ENCODE measurements around the gene BPIFA2.

DNA sequence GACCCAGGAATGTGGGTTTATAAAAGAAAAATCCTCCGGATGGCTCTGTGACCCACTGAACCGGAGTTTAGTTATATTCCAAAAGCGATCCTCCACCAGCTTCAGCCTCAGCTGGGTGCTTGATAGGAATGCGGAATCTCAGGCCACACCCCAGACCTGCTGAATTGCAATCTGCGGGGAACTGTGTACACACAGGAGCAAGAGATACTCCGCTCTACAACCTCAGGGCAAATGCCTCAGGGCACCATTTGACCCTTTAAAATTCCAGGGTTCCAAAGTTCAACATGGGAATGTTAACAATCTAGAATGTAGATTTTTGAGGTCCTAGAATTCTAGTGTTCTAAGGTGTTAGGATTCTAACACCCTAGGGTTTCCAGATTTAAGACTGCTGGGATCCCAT, 10.8 kb downstream of the BPIFA2 start:
- TF ChIP-seq NBN (IDR thresholded peaks at IDR 0.05) (no peak), PML (IDR thresholded peaks at IDR 0.05; ENCODE audit: low read length) (no peak), SMC3 (IDR thresholded peaks at IDR 0.05; ENCODE audit: borderline replicate concordance, low read length) (no peak), FOXM1 (IDR thresholded peaks at IDR 0.05; ENCODE audit: low read depth, low read length) (no peak), EZH2 (IDR thresholded peaks at IDR 0.05; ENCODE audit: borderline replicate concordance, control insufficient read depth, low read depth, low read length) (no peak), HDAC2 (IDR thresholded peaks at IDR 0.05) (no peak), SIN3A (IDR thresholded peaks at IDR 0.05; ENCODE audit: low read depth, low read length) (no peak)
- TF ChIP-seq, protein P1, sequence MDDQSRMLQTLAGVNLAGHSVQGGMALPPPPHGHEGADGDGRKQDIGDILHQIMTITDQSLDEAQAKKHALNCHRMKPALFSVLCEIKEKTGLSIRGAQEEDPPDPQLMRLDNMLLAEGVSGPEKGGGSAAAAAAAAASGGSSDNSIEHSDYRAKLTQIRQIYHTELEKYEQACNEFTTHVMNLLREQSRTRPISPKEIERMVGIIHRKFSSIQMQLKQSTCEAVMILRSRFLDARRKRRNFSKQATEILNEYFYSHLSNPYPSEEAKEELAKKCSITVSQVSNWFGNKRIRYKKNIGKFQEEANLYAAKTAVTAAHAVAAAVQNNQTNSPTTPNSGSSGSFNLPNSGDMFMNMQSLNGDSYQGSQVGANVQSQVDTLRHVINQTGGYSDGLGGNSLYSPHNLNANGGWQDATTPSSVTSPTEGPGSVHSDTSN (IDR thresholded peaks at IDR 0.05; ENCODE audit: insufficient replicate concordance, low read depth, low read length) = no peak
